ENCODE results near the gene CD8B. TPM values are rescaled to one million over a fixed set of nuclear protein-coding genes. Genes with fewer than 3 reads are reported as not detected.
A peak's percentile ranks its signal among the peaks of the same experiment; 100 is the strongest.

CD8B gene
- polyA plus RNA-seq, 2 donors: 1.6 to 1.7 TPM

- WGBS, 2 donors: 73 to 85% methylated on average over 3 of the region's 3 CpGs
- no peaks in the 10 kb centered on the region for H3K4me1 ChIP-seq (ENCODE audit: control insufficient read depth in 2 of 2, insufficient read depth in 2 of 2, low read length in 1 of 2)
- H3K9me3 ChIP-seq (ENCODE audit: control insufficient read depth in 2 of 2, insufficient read depth in 1 of 2, low read depth in 1 of 2, low read length in 1 of 2): peaks cover 0 to 5% of the 10 kb centered on the region in 2 donors
- no peak overlapping the region for H3K4me3 ChIP-seq (ENCODE audit: low read depth in 1 of 2, low read length in 2 of 2)
- no peaks in the 10 kb centered on the region for H3K27me3 ChIP-seq (ENCODE audit: control insufficient read depth in 1 of 2, insufficient read depth in 2 of 2, low read length in 2 of 2)
- no peaks in the 10 kb centered on the region for H3K36me3 ChIP-seq (ENCODE audit: control insufficient read depth in 2 of 2, insufficient read depth in 2 of 2, low read length in 1 of 2)
- H3K27ac ChIP-seq (ENCODE audit: low read depth in 2 of 2, low read length in 1 of 2): no peak overlapping the region
Measured at GRCh38 chr2:86822668-86823345, 38.9 kb downstream of the CD8B start.

GRCh38 chr2:86821842-86822241, 39.8 kb downstream of the CD8B start:
- Histone ChIP-seq H3K27ac (ENCODE audit: low read depth in 2 of 2, low read length in 1 of 2) (no peak overlapping the region), H3K9me3 (ENCODE audit: control insufficient read depth in 2 of 2, insufficient read depth in 1 of 2, low read depth in 1 of 2, low read length in 1 of 2) (peaks cover 0 to 5% of the 10 kb centered on the region in 2 donors), H3K36me3 (ENCODE audit: control insufficient read depth in 2 of 2, insufficient read depth in 2 of 2, low read length in 1 of 2) (no peaks in the 10 kb centered on the region), H3K4me1 (ENCODE audit: control insufficient read depth in 2 of 2, insufficient read depth in 2 of 2, low read length in 1 of 2) (no peaks in the 10 kb centered on the region), H3K27me3 (ENCODE audit: control insufficient read depth in 1 of 2, insufficient read depth in 2 of 2, low read length in 2 of 2) (no peaks in the 10 kb centered on the region), H3K4me3 (ENCODE audit: low read depth in 1 of 2, low read length in 2 of 2) (no peak overlapping the region)
- 54 to 70% methylated on average over 6 of the region's 6 CpGs for WGBS, 2 donors

GRCh38 chr2:86821306-86821705, 40.4 kb downstream of the CD8B start:
- H3K4me3 ChIP-seq (ENCODE audit: low read depth in 1 of 2, low read length in 2 of 2): no peak overlapping the region
- no peaks in the 10 kb centered on the region for H3K4me1 ChIP-seq (ENCODE audit: control insufficient read depth in 2 of 2, insufficient read depth in 2 of 2, low read length in 1 of 2)
- no peaks in the 10 kb centered on the region for H3K36me3 ChIP-seq (ENCODE audit: control insufficient read depth in 2 of 2, insufficient read depth in 2 of 2, low read length in 1 of 2)
- no peak overlapping the region for H3K27ac ChIP-seq (ENCODE audit: low read depth in 2 of 2, low read length in 1 of 2)
- no peaks in the 10 kb centered on the region for H3K27me3 ChIP-seq (ENCODE audit: control insufficient read depth in 1 of 2, insufficient read depth in 2 of 2, low read length in 2 of 2)
- H3K9me3 ChIP-seq (ENCODE audit: control insufficient read depth in 2 of 2, insufficient read depth in 1 of 2, low read depth in 1 of 2, low read length in 1 of 2): peaks cover 0 to 5% of the 10 kb centered on the region in 2 donors
- WGBS, 2 donors: 82 to 87% methylated on average over 13 of the region's 13 CpGs

- Histone ChIP-seq H3K4me1 (ENCODE audit: control insufficient read depth in 2 of 2, insufficient read depth in 2 of 2, low read length in 1 of 2) (no peaks in the 10 kb centered on the region), H3K9me3 (ENCODE audit: control insufficient read depth in 2 of 2, insufficient read depth in 1 of 2, low read depth in 1 of 2, low read length in 1 of 2) (peaks cover 0 to 5% of the 10 kb centered on the region in 2 donors), H3K36me3 (ENCODE audit: control insufficient read depth in 2 of 2, insufficient read depth in 2 of 2, low read length in 1 of 2) (no peaks in the 10 kb centered on the region), H3K27ac (ENCODE audit: low read depth in 2 of 2, low read length in 1 of 2) (no peak overlapping the region), H3K27me3 (ENCODE audit: control insufficient read depth in 1 of 2, insufficient read depth in 2 of 2, low read length in 2 of 2) (no peaks in the 10 kb centered on the region), H3K4me3 (ENCODE audit: low read depth in 1 of 2, low read length in 2 of 2) (no peak overlapping the region)
- WGBS, 2 donors: 74 to 87% methylated on average over 2 of the region's 2 CpGs
Measured at GRCh38 chr2:86818957-86819356, 42.7 kb downstream of the CD8B start.

- H3K4me1 ChIP-seq (ENCODE audit: control insufficient read depth in 2 of 2, insufficient read depth in 2 of 2, low read length in 1 of 2): no peaks in the 10 kb centered on the region
- no peak overlapping the region for H3K4me3 ChIP-seq (ENCODE audit: low read depth in 1 of 2, low read length in 2 of 2)
- H3K9me3 ChIP-seq (ENCODE audit: control insufficient read depth in 2 of 2, insufficient read depth in 1 of 2, low read depth in 1 of 2, low read length in 1 of 2): no peaks in the 10 kb centered on the region
- 83 to 92% methylated on average over 4 of the region's 4 CpGs for WGBS, 2 donors
- H3K27me3 ChIP-seq (ENCODE audit: control insufficient read depth in 1 of 2, insufficient read depth in 2 of 2, low read length in 2 of 2): no peaks in the 10 kb centered on the region
- H3K27ac ChIP-seq (ENCODE audit: low read depth in 2 of 2, low read length in 1 of 2): no peak overlapping the region
- no peaks in the 10 kb centered on the region for H3K36me3 ChIP-seq (ENCODE audit: control insufficient read depth in 2 of 2, insufficient read depth in 2 of 2, low read length in 1 of 2)
Measured at GRCh38 chr2:86818114-86818801, 43.4 kb downstream of the CD8B start.

- no peak overlapping the region for H3K4me3 ChIP-seq (ENCODE audit: low read depth in 1 of 2, low read length in 2 of 2)
- H3K4me1 ChIP-seq (ENCODE audit: control insufficient read depth in 2 of 2, insufficient read depth in 2 of 2, low read length in 1 of 2): no peaks in the 10 kb centered on the region
- no peaks in the 10 kb centered on the region for H3K27me3 ChIP-seq (ENCODE audit: control insufficient read depth in 1 of 2, insufficient read depth in 2 of 2, low read length in 2 of 2)
- no peaks in the 10 kb centered on the region for H3K9me3 ChIP-seq (ENCODE audit: control insufficient read depth in 2 of 2, insufficient read depth in 1 of 2, low read depth in 1 of 2, low read length in 1 of 2)
- no peak overlapping the region for H3K27ac ChIP-seq (ENCODE audit: low read depth in 2 of 2, low read length in 1 of 2)
- no peaks in the 10 kb centered on the region for H3K36me3 ChIP-seq (ENCODE audit: control insufficient read depth in 2 of 2, insufficient read depth in 2 of 2, low read length in 1 of 2)
- 52 to 70% methylated on average over 1 of the region's 1 CpG for WGBS, 2 donors
Measured at GRCh38 chr2:86815611-86816010, 46.1 kb downstream of the CD8B start.

- Histone ChIP-seq H3K27me3 (ENCODE audit: control insufficient read depth in 1 of 2, insufficient read depth in 2 of 2, low read length in 2 of 2) (no peaks in the 10 kb centered on the region), H3K36me3 (ENCODE audit: control insufficient read depth in 2 of 2, insufficient read depth in 2 of 2, low read length in 1 of 2) (no peaks in the 10 kb centered on the region), H3K4me1 (ENCODE audit: control insufficient read depth in 2 of 2, insufficient read depth in 2 of 2, low read length in 1 of 2) (peaks cover 0 to 2% of the 10 kb centered on the region in 2 donors), H3K4me3 (ENCODE audit: low read depth in 1 of 2, low read length in 2 of 2) (peak overlapping the region; percentile 16 to 24), H3K9me3 (ENCODE audit: control insufficient read depth in 2 of 2, insufficient read depth in 1 of 2, low read depth in 1 of 2, low read length in 1 of 2) (no peaks in the 10 kb centered on the region), H3K27ac (ENCODE audit: low read depth in 2 of 2, low read length in 1 of 2) (no peak overlapping the region)
- 22 to 37% methylated on average over 43 of the region's 43 CpGs for WGBS, 2 donors
Measured at GRCh38 chr2:86809481-86810121, 52.1 kb downstream of the CD8B start.

GRCh38 chr2:86808315-86809161, 53.1 kb downstream of the CD8B start:
- Histone ChIP-seq H3K36me3 (ENCODE audit: control insufficient read depth in 2 of 2, insufficient read depth in 2 of 2, low read length in 1 of 2) (no peaks in the 10 kb centered on the region), H3K4me1 (ENCODE audit: control insufficient read depth in 2 of 2, insufficient read depth in 2 of 2, low read length in 1 of 2) (peaks cover 0 to 2% of the 10 kb centered on the region in 2 donors), H3K27ac (ENCODE audit: low read depth in 2 of 2, low read length in 1 of 2) (peak overlapping the region; percentile 48 to 62), H3K4me3 (ENCODE audit: low read depth in 1 of 2, low read length in 2 of 2) (peak overlapping the region; percentile 43 to 53), H3K27me3 (ENCODE audit: control insufficient read depth in 1 of 2, insufficient read depth in 2 of 2, low read length in 2 of 2) (no peaks in the 10 kb centered on the region), H3K9me3 (ENCODE audit: control insufficient read depth in 2 of 2, insufficient read depth in 1 of 2, low read depth in 1 of 2, low read length in 1 of 2) (no peaks in the 10 kb centered on the region)
- WGBS, 2 donors: 9 to 15% methylated on average over 36 of the region's 36 CpGs

All from esophagus (tissue), 2 donors.